GM18909 (cell line): ENCODE results near the gene ENPP7.

Experiments
- ATAC-seq: cut with Tn5 transposase; IDR thresholded peaks from one replicate; pipeline ENCODE4 v1.9.1; 2021; ENCODE audit warnings: mild to moderate bottlenecking; ENCODE audit not compliant: unreplicated experiment, poor library complexity

Gene ENPP7, protein sequence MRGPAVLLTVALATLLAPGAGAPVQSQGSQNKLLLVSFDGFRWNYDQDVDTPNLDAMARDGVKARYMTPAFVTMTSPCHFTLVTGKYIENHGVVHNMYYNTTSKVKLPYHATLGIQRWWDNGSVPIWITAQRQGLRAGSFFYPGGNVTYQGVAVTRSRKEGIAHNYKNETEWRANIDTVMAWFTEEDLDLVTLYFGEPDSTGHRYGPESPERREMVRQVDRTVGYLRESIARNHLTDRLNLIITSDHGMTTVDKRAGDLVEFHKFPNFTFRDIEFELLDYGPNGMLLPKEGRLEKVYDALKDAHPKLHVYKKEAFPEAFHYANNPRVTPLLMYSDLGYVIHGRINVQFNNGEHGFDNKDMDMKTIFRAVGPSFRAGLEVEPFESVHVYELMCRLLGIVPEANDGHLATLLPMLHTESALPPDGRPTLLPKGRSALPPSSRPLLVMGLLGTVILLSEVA

DNA sequence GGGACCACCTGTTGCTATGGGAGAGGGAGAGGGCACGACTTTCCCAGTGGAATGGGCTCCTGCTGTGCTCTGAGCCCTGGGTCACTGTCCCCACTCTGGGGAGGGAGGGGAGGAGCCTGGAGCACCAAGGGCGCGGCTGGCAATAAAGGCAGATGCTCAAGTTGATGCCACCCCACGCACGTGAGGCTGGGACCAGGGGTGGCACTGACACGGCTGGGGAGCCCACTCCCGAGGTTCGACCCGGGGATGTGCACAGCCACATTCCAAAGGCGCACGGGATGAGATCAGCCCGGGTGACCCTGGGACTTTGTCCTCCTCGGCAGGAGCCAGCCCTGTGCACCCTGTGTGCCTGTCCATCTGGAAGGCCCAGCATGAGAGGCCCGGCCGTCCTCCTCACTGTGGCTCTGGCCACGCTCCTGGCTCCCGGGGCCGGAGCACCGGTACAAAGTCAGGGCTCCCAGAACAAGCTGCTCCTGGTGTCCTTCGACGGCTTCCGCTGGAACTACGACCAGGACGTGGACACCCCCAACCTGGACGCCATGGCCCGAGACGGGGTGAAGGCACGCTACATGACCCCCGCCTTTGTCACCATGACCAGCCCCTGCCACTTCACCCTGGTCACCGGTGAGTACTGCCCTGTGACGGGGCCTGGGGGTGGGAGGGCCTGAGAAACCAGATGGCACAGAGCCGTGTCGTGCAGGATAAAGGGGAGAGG is at the start of gene ENPP7:
ENPP7 (plus strand) TSS at position 175 of the 715 bp plus-strand sequence; CDS start at position 372, 197 bp downstream.
- no peak for ATAC-seq

DNA sequence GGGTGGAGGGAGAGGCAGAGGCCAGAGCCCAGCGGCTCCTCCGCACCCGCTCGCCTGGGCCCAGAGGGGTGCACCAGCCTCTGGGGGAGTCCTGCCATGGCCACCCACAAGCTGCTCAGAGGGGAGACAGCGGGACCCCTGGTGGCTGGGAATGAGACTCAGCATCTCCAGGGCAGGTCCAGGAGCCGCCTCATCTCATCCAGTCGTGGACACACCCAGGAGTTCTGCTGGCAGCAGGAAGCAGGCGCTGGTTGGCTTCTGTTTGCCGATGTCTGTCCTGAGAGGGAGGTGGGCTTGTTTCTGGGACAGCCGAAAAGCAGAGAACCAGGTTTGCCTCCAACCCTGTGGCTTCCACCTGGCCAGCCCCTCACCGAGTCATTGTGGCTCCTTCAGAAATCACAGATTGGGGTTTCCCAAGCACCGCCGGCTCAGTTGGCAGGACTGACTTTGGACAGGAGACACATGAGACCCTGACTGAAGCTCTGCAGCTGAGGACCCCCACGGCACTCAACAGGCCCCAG is 49.6 kb upstream of the ENPP7 start:
- ATAC-seq, result no peak

DNA sequence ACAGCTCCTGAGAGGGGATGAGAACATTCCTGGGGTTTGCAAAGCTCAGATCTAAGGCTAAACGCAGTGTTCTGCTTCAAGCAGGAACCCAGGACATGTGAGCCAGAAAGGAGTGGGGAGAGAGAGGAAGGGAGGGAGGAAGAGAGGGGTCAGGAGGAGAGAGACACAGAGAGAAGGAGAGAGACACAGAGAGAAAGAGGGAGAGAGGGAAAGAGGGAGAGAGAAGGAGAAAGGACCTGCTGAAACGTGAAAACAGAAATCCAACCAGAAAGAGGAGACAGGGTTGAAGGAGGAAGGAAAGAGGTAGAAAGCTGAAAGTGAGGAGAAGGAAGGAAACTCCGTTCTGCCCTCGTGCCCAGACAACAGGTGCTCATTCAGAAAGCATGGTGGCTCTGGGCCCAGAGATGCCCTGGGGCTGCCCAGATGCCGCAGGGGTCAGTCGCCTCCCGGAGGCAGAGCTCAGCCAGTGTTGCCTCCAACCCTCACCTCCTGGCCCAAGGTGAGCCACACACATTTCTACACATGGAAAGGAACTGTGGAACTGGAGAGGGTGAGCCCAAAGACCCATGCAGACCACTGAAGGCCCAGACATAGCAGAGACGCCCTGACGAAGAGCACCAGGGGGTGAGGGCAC is 49.0 kb upstream of the ENPP7 start:
- no peak for ATAC-seq

DNA sequence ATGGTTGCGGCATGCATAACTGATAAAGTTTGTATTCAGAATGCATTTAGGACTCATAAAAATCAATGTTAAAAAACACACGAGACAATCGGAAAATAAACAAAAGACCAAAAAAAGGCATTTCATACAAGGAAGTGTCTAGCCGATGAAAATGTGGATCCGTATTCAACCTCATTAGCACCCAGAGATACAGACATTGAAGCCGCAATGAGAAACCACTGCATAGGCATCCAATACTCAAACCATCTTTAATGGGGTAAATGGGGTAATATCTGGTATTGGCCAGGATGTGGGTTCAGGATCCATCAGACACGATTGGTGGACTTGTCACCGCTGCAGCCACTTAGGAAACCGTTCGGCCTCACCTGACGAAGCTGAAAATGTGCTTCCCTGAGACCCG is 47.4 kb upstream of the ENPP7 start:
- no peak for ATAC-seq

DNA sequence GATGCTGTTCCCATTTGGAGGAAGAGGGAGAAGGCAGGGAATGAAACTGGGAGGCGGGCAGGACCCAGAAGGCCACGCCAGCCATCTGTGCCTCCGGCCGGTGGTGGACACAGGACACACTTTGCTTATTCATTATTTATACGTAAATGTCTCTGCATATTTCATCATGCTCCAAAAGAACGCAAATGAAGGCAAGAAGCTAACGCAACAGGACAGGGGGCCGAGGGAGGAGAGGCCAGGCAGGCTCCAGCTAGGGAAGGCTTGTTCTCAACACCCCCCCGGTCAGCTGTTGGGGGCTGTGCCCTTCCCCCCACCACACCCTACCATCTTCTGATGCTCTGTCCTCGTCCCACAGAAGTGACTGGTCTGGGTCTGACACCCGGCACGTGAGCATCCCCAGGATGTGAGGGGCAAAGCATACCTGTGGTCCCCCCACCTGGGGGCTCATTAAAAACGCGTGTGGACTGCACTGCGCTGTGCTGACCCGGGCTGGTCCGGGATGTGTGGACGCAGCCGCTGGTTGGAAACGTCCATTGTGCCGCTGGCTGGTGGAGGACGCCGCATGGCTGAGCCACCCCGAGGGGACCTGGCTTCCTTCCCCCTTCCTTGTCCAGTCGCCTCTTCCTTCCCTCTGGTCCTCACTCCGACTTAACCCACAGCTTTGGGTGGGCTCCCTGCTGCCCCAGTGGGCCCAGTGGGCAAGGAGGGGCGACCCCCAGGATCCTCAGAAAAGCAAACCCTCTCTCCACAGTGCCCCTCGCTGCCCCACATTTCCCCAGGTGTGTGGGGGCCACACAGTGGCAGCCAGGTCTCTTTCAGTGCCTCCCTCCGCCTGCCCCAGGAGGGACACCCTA is 46.4 kb upstream of the ENPP7 start:
- ATAC-seq, result no peak

DNA sequence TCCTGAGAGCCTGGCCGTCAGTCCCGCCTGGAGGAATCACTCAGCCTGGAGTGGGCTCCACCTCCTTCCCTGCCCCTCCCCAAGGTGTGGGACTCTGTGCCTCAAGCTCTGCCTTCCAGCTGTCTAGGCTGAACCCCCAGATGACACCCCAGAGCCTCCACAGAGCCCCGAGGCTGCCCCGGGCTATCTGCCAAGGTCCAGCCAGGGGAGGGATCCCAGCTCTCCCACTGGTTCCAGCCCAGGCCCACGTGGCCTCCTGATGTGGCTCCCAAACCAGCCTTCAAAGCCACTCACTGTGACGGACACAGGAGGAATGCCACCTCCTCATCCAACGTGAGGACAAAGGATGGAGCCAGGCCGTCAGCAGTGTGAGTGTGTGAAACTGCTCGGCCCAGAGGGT is 45.6 kb upstream of the ENPP7 start:
- no peak for ATAC-seq

DNA sequence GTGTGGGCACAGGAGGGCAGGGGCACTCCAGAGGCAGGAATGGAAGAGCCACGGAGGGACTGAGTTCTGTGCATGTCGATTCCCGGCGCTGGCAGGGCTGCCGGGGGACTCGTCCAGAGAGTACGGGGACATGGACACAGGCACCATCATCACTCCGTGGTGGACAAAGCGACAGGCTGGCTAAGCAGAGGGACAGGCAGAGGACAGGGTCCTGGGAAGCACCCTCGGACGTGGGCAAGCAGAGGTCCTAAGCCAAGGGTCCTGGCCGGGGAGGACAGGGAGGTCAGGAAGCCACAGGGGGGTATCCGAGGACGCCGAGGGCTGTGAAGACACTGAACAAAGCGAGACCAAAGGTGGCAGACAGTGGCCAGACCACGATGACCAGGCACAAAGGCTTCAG is 44.3 kb upstream of the ENPP7 start:
- no peak for ATAC-seq

DNA sequence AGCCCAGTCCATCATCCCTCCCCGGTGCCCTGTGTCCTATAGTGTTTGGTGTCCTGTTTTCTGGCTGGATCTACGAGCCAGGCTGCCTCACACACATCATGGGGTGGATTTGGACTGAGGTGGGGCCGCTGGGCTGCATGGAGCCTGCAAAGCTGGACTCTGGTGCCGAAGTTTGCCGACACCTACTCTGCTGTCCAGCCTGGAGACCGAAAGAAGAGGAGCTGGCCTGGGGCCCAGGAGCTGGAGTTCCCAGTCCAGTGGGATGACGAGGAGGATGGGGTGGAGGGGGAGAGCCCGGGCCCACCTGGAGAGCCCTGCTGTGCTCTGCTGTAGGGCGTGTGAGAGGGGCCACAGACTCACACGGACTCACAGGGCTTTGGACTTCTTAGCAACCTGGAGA is 40.3 kb upstream of the ENPP7 start:
- no peak for ATAC-seq

DNA sequence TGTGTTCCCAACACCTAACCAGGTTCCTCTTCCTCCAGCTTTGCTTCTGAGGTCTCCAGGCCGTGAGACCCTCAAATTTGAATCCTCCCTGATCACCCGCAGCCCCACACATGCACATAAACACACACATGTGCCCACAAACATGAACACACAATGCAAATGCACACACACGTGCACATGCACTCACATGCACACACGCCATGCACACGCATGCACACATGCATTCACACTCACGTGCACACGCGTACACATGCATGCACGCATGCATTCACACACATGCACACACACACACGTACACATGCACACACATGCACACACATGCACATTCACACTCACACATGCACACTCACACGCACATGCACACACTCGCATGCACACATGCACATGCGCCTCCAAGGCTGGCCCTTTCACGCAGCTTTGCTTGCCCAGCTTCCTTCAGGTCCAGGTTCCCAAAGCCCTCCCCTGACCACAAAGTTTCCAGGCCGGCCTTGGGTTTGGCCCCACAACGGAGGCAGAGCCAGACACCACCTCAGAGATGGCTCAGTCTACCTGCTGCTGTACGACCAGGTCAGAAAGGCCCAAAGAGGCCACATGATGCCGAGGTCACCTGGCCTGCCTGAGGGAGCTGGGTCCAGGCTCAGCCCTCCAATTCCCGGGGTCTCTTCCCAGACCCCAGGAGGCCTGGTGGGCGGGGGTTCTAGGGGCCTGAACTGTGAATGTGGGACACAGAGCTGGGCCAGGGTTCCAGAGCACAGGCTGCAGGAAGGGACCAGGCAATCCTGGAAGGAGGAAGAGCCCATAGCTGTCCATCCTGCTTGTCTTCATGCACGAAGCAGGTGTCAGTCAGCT is 39.5 kb upstream of the ENPP7 start:
- no peak for ATAC-seq

DNA sequence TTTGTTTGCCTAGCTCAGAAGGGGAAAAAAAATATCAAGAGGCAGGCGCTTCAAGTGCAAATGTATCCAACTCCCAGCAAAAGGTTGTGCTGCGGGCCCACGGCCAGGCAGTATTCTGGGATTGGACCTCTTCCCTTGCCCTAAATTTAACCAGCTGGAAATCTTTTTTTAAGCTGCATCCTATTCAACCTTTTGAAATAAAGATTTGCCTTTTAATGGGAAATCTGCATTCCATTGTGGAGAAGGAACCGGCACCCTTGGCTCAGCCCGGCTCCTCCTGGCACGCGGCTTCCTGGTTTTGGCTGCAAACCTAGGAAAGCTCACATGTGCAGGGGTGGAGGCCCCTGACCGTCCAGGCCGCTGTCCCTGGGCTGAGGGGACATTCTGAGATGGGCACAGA is 38.8 kb upstream of the ENPP7 start:
- no peak for ATAC-seq

DNA sequence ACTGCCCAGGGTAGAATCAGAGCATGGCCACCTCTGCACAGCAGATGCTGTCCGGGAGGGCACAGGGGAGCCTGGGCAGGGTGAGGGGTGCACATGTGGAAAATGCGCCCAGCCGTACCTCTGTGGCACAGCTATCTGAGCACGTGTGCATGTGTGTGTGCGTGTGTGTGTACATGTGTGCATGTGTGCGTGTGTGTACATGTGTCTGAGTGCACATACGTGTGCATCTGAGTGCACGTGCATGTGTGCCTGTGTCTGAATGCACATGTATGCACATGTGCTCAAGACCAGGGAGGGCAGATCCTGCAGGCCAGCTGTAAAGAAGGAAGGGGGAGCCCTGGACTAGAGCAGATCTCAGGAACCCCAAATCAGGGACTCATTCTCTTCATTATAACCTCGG is 37.3 kb upstream of the ENPP7 start:
- ATAC-seq, result no peak

DNA sequence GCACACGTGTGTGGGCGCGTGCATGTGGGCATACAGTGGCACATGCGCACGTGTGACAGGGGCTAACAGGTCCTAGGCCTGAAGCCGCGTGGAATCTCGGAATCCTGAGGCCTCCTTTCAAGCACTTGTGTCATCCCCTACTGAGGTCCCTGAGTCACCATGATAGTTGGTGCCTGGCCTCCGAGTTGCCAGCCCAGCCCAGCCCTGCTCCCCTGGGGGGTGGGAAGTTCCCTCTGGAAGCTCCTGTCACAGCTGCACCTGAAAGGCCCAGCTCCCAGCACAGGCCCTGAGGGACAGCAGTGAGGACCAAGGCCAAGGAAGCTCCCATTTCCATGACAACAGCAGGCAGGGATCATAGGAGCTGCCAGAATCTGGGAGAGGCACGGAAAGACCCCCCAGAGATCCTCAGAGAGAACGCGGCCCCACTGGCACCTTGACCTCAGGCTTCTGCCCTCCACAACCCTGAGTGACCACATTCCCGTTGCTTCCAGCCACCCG is 35.4 kb upstream of the ENPP7 start:
- no peak for ATAC-seq

DNA sequence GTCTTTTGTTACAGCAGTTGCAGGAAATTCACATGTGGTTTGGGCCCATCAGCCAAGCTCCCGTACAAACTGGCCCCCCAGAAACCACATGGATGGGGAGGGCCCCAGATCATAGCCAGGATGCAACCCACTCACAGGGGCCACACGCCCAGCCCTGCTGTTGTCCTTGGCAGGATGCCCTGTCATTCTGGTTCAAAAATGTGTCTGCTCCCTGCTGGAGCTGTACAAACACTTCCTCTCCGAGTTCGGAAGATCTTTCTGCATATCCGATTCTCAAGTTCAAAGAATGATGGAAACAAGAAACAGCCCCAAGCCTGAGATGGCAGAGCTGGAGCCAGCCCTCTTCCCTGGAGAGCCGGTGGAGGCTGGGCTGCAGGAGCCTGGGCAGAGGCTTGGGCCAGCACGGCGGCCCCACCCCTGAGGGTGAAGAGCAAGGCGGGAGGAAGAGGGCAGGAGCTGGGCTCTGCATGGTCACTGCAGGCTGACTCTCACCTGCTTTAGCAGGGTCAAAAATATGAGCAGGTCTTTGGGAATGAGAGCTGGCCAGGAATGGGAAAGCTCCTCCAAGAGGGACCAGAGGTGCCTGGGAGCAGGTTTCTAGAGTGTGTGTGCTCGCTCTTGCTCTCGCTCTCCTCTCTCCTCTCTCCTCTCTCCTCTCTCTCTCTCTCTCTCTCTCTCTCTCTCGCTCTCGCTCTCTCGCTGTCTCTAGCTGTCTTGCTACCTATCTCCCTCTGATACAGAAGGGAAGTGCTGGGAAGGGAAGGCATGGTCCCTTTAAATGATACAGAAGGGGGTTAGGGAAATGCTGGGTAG is 34.7 kb upstream of the ENPP7 start:
- no peak for ATAC-seq

DNA sequence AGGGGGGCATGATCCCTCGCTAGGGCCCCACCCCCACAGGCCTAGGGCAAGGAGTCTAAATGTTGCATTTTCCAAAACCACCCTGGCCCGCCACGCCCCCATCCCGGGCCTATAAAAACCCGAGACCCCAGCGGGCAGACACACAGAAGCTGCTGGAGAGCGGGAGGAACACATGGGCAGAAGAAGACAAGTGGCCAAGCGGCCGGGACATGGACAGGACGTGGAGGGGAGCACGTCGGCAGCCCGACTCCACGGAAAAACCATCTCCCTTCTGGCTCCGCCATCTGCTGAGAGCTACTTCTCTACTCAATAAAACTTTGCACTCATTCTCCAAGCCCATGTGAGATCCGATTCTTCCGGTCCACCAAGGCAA is 34.1 kb upstream of the ENPP7 start:
- no peak for ATAC-seq

DNA sequence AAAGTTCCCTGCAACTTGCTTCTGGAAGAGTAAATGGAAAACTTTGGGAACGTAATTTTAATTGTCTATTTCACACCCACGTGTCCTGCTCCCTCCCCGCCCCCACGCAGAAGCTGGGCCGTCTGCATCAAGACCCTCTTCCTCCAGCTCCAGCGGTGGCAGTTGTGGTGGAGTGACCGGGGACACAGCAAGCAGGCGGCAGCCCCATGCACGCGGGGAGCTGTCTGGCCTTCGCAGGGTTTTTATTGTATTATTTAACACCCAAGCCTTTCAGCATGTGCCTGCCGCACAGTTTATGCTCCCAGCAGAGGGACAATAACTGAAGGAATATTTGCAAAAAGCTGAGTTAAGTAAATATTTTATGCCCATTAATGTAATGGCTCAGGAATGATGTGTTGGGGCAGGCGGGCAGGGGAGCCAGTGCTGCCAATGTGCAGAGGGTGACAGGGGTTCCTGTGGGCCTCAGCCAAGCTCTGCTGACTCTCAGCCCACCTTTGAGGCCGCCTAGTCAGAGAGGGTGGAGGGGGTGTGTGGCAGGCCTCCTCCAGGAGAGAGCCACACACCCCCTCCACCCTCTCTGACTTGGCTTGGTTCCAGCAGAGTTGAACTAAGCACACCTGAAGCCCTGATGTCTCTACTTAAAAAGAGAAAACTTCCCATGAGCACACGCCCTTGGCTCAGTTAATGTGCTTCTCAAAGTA is 32.4 kb upstream of the ENPP7 start:
- no peak for ATAC-seq

DNA sequence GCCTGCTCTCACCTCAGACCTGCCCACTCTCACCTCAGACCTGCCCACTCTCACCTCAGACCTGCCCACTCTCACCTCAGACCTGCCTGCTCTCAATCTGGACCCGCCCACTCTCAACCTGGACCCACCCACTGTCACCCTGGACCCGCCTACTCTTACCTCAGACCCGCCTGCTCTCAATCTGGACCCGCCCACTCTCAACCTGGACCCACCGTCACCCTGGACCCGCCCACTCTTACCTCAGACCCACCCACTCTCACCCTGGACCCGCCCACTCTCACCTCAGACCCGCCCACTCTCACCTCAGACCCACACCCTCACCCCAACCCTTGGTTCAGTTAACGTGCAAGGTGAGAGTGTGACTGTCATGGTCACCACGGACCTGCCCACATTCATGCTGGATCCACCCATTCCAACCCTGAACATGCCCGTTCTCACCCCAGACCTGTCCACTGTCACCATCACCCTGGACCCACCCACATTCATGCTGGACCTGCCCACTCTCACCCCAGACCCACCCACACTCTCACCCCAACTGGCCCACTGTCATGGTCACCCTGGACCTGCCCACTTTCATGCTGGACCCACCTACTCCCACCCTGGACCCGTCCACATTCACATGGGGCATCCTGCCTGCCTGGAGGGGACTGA is 31.2 kb upstream of the ENPP7 start:
- ATAC-seq, result no peak

DNA sequence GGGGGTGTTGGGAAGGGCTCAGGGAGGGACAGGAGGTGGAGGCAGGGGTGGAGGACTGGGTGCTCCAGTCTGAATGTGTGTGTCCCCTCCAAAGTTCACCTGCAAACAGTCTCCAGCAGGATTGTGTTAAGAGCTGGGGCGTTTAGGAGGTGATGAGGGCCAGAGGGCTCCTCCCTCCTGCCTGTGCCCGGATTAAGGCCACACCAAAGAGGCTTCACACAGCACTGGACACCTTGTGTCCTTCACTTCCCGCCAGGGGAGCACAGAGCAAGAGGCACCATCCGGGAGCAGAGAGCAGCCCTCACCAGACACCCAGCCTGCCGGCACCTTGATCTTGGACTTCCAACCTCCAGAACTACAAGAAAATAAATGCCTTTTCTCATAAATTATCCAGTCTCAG is 30.2 kb upstream of the ENPP7 start:
- ATAC-seq, result no peak
